ENCODE results near the gene RABGGTA. TPM values are rescaled to one million over a fixed set of nuclear protein-coding genes. Genes with fewer than 3 reads are reported as not detected.

Gene RABGGTA
- total and polyA plus RNA-seq, 8 donors = 20.2 to 53.3 (median 26.3) TPM

- intact Hi-C loops (cut with DNase I) = no loop called here
- ATAC-seq = no peak
- no peak overlapping the region for H3K27ac ChIP-seq
Observed at GRCh38 chr14:24252289-24253124, 18.9 kb downstream of the RABGGTA start.

GRCh38 chr14:24251880-24252288 lies 19.5 kb downstream of the RABGGTA start:
- Histone ChIP-seq H3K9me3 (no peaks in the 10 kb centered on the region), H3K4me3 (no peak overlapping the region), H3K27ac (no peak overlapping the region), H3K4me1 (peaks cover 0 to 9% of the 10 kb centered on the region in 2 donors), H3K36me3 (peaks cover 0 to 29% of the 10 kb centered on the region in 2 donors), H3K27me3 (no peaks in the 10 kb centered on the region)
- DNase-seq (peak in 1 of 4 donors; percentile 28), ATAC-seq (peak; percentile 79)
- no peak for TF ChIP-seq CTCF (IDR thresholded peaks at IDR 0.05)
- intact Hi-C loops (cut with DNase I) = no loop called here

More at GRCh38 chr14:24252289-24253124, 18.9 kb downstream of the RABGGTA start:
- no peaks in the 10 kb centered on the region for H3K9me3 ChIP-seq
- no peak overlapping the region for H3K4me3 ChIP-seq
- no peak for TF ChIP-seq CTCF (IDR thresholded peaks at IDR 0.05)
- no peaks in the 10 kb centered on the region for H3K27me3 ChIP-seq
- H3K4me1 ChIP-seq = peaks cover 0 to 9% of the 10 kb centered on the region in 2 donors
- peaks cover 0 to 29% of the 10 kb centered on the region in 2 donors for H3K36me3 ChIP-seq
- DNase-seq = peak in 2 of 4 donors; percentile 29 to 53

- intact Hi-C loops (cut with DNase I) = no loop called here
- H3K36me3 ChIP-seq = peaks cover 0 to 24% of the 10 kb centered on the region in 2 donors
- H3K27ac ChIP-seq = no peak overlapping the region
- ATAC-seq (no peak), DNase-seq (no peak)
- no peaks in the 10 kb centered on the region for H3K9me3 ChIP-seq
- no peak overlapping the region for H3K4me3 ChIP-seq
- peaks cover 0 to 9% of the 10 kb centered on the region in 2 donors for H3K4me1 ChIP-seq
- no peaks in the 10 kb centered on the region for H3K27me3 ChIP-seq
- no peak for TF ChIP-seq CTCF (IDR thresholded peaks at IDR 0.05)
Observed at GRCh38 chr14:24250354-24250753, 21.0 kb downstream of the RABGGTA start.

GRCh38 chr14:24249230-24250021 lies 22.0 kb downstream of the RABGGTA start:
- Histone ChIP-seq H3K4me1 (peaks cover 0 to 9% of the 10 kb centered on the region in 2 donors), H3K4me3 (no peak overlapping the region), H3K27ac (no peak overlapping the region), H3K36me3 (peaks cover 0 to 15% of the 10 kb centered on the region in 2 donors), H3K9me3 (no peaks in the 10 kb centered on the region), H3K27me3 (no peaks in the 10 kb centered on the region)
- ATAC-seq (no peak), DNase-seq (no peak)
- intact Hi-C loops (cut with DNase I) = no loop called here
- TF ChIP-seq CTCF (IDR thresholded peaks at IDR 0.05) = no peak

- Histone ChIP-seq H3K9me3 (no peaks in the 10 kb centered on the region), H3K27ac (no peak overlapping the region), H3K4me3 (no peak overlapping the region), H3K4me1 (peaks cover 7 to 17% of the 10 kb centered on the region in 2 donors), H3K27me3 (no peaks in the 10 kb centered on the region), H3K36me3 (peaks cover 0 to 8% of the 10 kb centered on the region in 2 donors)
- ATAC-seq (no peak), DNase-seq (no peak)
- intact Hi-C loops (cut with DNase I) = no loop called here
- TF ChIP-seq CTCF (IDR thresholded peaks at IDR 0.05) = no peak
Observed at GRCh38 chr14:24247422-24247821, 24.0 kb downstream of the RABGGTA start.
